ENCODE results near the gene GNAT1.

The GNAT1 gene

DNA sequence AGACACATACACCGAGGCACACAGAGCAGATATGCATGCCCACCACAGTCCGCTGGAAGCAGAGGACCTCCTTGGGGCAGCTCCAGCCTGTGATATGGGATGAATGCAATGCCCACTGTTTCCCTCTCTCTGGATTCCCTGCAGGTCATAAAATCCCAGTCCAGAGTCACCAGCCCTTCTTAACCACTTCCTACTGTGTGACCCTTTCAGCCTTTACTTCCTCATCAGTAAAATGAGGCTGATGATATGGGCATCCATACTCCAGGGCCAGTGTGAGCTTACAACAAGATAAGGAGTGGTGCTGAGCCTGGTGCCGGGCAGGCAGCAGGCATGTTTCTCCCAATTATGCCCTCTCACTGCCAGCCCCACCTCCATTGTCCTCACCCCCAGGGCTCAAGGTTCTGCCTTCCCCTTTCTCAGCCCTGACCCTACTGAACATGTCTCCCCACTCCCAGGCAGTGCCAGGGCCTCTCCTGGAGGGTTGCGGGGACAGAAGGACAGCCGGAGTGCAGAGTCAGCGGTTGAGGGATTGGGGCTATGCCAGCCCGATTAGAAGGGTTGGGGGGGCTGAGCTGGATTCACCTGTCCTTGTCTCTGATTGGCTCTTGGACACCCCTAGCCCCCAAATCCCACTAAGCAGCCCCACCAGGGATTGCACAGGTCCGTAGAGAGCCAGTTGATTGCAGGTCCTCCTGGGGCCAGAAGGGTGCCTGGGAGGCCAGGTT is at the start of gene GNAT1:
GNAT1 (plus strand) TSS at position 675 of the 725 bp plus-strand sequence. CDS start 116 bp downstream, outside the sequence.
- no peak for DNase-seq (ENCODE audit: low spot score)

GRCh38 chr3:50146316-50146901 is 45.0 kb upstream of the GNAT1 start:
- no peak for DNase-seq (ENCODE audit: low spot score)

DNA sequence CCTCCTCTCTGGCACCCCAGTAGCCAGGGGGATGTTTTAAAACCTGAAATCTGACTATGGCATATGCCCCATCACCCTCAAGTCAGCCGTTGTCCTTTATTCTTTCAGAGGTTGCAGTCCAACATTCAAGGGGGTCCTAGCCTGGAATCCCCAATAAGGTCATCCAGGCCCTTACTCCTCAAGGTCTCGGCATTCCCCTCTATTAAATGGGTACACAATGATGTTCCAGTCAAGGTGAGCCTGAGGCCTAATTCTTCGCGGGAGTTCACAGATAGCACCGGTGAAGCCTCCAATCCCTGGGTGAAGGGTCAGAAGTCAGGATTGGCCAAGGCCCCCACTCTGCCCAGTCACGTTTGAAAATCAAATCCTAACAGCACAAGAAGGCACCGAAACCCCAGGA is 44.4 kb upstream of the GNAT1 start:
- no peak for DNase-seq (ENCODE audit: low spot score)

GRCh38 chr3:50147447-50147846 is 44.0 kb upstream of the GNAT1 start:
- no peak for DNase-seq (ENCODE audit: low spot score)

DNA sequence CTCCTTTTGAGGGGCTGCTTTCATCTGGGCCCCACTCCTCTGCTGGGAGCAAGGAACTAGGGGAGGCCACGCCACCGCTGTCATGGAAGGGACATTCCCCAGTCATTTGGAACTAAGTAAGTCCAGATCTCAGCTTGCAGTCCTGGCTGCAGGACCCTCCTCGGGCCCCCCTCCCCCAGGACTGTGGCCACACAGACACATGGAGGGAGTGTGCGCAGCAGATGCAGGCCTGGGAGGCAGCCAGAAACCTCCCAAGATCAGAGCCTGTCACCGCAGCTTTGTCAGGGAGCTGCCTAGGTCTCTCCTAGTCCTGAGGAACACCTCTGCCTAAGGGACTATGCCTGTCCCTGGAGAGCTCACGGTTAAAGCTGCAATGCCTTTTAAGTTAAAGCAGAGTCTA is 43.5 kb upstream of the GNAT1 start:
- DNase-seq (ENCODE audit: low spot score) = no peak

DNA sequence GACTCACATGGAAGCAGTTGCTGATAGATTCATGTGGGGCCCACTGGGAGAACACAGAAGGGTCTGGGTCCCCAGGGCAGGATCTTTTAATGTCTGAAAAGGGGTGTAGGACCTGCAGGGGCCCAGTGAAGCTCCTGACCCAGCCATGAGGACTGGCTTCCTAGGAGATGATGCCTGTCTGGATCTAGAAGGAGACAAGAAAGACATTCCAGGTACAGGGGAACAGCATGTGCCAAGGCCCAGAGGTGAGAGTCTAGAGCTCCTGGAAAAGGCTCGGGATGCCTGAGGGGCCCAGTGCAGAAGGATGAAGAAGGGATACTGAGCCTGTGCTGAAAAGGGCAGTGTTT is 41.0 kb upstream of the GNAT1 start:
- DNase-seq (ENCODE audit: low spot score) = no peak

DNA sequence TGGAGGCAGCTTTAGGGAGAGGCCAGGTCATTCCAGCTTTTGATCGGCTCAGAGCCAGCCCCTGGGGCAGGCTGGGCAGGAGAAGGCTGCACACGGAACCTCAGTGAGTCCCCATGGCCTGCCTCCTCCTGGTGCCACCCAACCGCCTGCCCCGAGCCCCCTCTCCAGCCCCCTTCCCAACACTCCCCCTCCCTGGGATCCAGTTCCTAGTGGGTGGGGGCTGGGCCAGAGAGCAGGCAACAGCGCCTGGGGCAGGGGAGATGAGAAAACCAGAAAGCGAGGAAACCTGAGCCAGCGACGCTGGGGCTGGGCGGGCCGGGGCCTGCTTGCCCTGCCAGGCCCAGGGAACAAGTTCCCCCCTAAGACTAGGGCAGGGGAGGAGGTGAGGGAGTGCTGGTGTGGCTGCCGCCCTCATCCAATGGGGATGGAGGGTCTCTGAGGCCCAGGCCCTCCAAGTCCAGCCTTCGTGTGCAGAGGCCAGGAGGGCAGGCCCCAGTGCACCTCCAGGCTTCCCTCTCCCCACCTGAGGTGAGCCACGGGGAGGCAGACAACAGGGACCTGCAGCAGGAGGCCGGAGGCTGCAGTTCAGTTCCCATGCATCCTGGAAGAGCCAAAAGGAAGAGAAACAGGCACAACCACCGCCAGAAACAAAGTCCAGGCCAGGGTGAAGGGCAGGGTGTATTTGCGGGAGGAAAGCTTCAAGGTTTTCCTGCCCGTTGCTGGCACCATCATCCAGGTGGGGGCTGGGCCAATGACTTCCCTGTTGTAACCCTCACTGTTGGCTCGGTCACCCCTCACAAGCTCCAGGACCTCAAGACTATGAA is 40.3 kb upstream of the GNAT1 start:
- DNase-seq (ENCODE audit: low spot score) = no peak

GRCh38 chr3:50151728-50152127 is 39.7 kb upstream of the GNAT1 start:
- DNase-seq (ENCODE audit: low spot score) = no peak

DNA sequence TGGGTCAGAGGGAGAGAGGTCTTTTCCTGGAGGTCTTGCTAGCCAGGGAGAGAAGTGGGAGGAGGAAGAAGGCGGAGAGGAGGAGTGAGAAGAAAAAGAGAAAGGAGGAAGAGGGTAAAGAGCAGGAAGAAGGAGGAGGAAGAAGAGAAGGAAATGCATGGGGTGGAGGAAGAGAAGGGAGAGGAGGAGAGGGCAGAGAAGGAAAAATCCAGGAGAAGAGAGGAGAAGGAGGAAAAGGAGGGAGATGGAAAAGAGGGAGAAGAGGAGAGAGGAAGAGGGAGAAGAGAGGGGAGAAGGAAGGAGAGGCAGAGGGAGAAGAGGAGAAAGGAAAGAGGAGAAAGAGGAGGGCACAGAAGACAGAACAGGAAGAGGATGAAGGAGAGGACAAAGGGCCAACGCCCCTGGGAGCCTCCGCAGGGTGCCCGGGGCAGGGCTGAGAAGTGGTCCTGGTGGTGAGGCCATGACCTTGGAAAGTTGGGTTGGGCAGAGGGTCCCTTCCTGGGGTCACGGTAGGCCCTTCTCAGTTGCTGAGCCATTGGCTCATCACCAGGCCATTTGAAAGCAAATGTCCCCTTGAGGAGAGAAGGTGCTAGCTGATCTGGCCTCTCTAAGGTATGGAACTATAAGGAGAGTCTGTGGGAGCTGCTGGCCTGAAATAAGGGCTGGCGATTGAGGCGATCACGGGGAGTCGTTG is 37.5 kb upstream of the GNAT1 start:
- DNase-seq (ENCODE audit: low spot score) = no peak

GRCh38 chr3:50154476-50154839 is 37.0 kb upstream of the GNAT1 start:
- peak; percentile 73 for DNase-seq (ENCODE audit: low spot score)

DNA sequence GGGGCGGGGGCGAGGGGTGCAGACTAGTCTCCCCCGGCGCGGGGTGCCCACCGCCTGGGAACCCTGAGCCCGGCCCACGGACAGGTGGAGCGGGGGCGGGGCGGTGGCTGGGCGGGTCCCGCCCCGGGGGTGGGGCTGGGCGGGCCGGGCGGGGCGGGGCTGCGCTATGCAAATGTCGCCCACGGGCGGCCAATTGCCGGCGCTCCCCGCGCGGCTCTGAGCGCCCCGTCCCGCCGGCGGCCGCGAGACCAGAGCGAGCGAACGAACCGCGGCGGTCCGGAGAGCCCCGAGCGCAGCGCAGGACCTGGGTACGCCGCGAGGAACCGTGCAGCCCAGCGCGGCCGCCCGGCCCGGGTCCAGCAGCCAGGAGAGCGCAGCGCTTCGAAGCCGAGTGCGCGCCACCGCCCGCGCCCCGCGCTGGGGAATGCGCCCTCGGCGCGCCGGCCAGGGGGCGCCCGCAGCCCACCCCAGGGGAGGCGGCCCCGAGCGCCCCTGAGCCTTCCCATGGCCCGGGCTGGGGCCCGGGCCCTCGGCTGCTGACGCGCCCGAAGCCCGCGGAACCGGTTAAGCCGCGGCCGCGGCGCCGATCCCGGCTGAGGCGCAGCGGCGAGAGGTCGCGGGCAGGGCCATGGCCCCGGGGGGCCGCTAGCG is 36.4 kb upstream of the GNAT1 start, which contains the start of gene SEMA3F:
SEMA3F (plus strand) TSS at position 485 of the 651 bp plus-strand sequence. CDS start 4,299 bp downstream, outside the sequence.
- DNase-seq (ENCODE audit: low spot score) = peak; percentile 85

- DNase-seq (ENCODE audit: low spot score) = no peak
These were observed 35.9 kb upstream of the GNAT1 start for GRCh38 chr3:50155491-50155878.

DNA sequence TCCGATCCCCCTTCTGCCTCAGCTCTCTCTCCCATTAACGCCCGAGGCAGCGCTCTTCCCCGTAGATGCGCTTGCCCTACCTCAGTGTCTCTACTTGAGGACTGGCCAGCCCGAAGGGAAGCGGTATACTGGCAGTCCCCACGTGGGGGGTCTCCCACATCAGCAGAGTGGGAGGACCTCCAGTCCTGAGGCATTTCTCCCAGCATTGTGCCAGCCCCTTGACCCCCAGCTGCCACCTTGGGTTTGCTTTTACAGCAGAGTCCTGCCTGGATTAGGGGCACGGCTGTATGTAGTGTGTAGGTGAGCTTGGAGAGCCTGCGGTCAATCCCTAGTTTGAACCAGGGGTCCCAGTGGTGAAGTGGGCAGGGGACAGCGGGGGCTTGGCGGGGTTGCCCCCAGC is 35.5 kb upstream of the GNAT1 start:
- no peak for DNase-seq (ENCODE audit: low spot score)

- DNase-seq (ENCODE audit: low spot score) = no peak
These were observed 34.6 kb upstream of the GNAT1 start for GRCh38 chr3:50156549-50157493.

GRCh38 chr3:50157827-50158529 is 33.4 kb upstream of the GNAT1 start:
- no peak for DNase-seq (ENCODE audit: low spot score)

GRCh38 chr3:50158530-50159146 is 32.8 kb upstream of the GNAT1 start:
- no peak for DNase-seq (ENCODE audit: low spot score)

GRCh38 chr3:50160561-50160983 is 30.8 kb upstream of the GNAT1 start:
- no peak for DNase-seq (ENCODE audit: low spot score)

- DNase-seq (ENCODE audit: low spot score) = no peak
These were observed 30.1 kb upstream of the GNAT1 start for GRCh38 chr3:50161320-50161719.

GRCh38 chr3:50162034-50162883 is 29.2 kb upstream of the GNAT1 start:
- DNase-seq (ENCODE audit: low spot score) = no peak
